Activated gamma-delta T cell (primary cell): Measurements from ENCODE around the gene SKOR1.

Experiments used
- DNase-seq: peaks from one replicate; lab custom pipeline; 2025; lab: John Stamatoyannopoulos, UW

The SKOR1 gene

DNA sequence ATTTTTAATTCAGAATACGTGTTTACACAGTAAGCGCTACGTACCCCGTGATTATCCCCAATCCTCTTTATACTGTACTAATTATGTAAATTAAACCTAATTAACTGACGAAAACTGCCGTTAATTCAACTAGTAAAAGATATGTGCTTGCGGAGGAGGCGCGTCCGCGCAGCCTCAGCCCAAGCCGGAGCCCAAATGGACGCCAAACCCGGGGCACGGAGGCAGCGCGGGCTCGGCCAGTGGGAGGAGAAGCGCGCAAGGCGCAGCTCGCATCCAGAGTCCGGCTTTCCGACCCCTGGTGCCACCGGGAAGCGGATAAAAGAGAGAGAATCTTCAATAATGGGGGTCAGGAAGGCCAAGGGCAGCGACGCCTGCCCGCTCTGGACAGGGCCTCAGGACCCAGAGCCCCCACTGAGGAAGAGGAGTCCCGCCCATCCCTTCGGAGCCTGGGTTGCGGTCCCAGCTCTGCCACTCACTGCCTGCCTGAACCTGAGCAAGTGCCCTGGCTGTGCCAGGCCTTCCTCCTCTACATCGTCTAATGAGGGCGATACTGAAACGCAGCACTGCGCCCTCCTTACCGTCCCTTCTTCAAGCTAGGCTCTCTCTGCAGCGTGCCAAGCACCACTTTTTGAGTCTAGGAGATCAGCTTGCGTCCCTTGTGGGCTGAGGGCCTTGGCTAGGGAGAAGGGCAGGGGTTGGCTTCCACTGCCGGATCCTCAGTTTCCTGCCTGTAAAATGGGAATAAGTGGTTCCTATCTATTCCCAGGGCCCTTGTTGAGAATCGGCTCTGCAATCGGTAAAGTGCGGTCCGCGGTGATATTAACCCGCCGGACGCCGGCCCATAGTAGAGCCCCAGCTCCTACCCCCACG lies 5.0 kb upstream of the SKOR1 start:
- no peak for DNase-seq

DNA sequence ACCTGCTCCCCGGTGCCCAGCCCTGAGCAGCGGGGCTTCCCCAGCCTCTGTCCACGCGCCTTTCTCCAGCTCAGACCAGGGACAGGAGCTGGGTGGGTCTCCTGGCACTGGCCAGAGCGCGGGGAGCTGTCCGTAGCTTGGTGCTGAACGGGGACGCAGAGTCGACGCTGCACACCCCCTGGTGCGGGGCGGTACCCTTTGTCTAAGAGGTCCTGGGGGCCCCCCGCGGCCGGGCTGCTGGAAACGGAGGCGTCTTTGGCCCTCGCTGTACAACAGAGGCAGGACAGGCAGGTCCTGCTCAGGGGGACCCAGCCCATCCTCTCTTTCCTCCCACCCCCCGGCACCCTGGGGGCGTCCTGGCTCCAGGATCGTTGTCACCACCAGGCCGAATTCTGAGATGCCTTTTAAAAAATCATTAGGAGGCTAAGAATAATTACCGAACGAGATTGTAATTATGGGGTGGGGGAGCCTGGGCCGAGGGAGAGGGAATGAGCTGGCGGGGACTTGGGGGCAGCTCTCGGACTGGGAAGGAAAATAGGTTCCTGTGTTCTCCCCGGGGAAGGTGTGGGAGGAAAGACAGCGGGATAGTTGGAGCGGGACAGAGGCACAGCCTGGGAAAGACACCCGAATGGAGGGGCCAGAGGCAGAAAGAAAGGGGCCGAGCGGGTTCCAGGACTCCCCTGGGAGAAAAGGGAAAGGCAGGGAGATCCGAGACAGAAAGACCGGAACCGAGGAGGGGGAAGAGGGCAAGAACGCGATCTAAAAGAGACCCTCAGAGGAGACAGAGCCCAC lies 4.1 kb upstream of the SKOR1 start:
- no peak for DNase-seq

GRCh38 chr15:67821784-67822440 lies 3.4 kb upstream of the SKOR1 start:
- no peak for DNase-seq

DNA sequence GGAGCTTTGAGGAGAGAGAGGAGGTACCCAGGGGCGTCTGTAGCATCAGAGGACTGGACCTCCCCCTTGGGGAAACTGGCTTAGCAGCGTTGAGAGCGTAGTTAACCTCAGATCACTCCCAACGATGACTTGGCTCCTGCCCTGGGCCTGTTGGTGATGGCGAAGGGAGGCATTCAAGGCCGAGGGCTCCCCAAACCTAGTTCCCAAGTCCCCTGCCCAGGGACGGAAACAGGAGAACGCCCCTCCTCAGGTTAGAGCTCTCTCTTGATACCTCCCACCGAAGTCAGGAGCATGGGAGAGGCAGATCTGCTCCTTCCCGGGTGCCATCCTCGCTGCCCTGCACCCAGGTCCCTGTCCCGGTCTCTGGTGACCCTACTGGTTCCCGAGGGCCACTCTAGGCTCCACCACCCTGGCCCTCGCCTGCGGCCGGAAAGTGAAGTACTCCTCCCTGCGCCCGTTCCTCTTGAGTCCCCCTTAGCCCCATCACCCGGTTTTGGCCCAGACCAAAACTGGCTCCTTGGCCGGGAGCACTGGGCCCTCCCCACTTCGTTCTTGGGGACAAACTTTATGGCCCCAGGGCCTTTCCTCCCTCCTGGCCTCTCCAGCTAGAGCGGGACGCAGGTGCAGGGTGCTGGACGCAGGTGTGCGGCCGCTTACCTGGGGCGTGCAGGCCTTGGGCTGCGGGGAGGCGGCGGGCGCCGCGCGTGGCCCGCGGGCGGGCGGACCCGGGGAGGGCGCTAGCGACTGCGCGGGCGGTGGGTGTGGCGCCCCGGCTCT lies 2.6 kb upstream of the SKOR1 start:
- no peak for DNase-seq

DNA sequence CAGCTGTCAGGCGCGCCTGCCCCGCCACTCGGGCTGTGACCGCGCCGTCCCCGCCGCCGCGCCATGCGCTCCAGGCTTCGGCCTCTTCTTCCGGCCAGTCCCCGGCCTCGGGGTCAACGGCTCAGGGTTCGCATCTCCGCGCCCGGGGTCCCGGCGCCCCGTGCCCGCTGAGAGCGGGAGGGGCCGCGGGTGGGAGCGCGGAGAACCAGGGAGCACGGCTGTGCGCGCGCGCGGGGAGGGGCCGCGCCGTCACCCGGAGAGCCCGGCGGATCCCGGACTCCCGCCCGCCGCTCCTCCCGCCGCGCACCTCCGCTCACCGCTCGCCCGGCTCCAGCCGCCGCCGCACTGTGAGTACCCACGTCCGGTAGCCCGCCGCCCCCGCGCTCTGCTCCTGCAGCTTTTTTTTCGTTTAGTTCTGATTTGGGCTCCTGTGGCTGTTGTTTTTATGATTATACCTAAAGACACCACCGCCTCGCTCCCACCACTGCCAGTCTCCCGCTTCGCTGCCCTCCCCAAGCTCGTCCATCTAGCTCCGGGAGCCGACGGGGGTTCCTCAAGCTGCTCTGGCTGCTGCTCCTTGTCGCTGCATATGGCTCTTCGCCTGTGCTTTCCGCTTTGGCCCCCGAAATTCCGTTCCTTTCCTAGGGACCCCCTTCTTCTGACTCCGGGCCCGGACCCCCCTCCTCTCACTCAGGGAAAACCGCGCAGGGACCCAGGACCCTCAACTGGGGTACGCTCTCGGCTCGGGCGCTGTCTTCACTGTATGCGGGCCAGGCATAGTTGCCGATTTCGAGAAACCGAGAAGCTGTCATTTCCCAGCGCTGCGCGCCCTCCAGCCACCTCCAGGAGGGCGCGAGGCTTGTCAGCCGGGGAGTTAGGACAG lies 1.8 kb upstream of the SKOR1 start:
- no peak for DNase-seq

DNA sequence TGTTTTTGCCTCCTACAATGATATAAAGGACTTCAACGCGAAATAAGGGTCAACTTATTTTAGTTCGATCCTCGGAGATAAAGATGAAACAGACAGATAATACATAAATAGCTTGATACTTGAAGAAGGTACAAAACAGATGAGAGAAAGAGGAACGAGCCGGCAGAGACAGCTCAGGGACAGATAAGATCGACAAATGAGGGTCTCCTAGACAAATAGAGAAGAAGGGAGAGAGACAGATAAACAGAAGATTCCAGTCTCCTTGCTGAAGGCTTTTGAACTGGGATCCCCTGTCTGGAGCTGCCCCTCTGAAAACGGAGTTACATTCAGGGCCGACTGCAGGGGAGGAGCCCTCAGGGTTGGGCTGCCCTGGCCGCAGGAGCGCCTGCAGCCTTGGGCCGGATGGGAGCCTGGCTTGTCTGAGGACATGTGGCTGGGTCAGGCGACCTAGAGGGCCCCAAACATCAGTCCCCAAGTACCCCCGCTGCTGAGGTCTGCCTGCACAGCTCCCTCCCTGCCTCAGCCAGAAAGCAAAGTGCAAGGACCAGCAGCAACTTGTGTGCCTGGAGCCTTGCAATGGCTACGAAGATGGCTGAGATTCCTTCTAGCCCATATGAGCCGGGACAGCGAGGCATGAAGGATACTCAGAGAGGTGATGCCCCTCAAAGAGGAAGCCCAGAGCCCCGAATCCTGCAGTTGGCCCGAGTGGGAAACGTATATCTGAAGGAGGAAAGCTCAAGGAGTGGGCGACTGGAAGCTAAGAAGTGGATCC lies 926 bp upstream of the SKOR1 start:
- DNase-seq, result no peak

- DNase-seq, result no peak
Observed at GRCh38 chr15:67825881-67826716, 790 bp downstream of the SKOR1 start.

GRCh38 chr15:67826717-67827561 lies 1.6 kb downstream of the SKOR1 start:
- no peak for DNase-seq

GRCh38 chr15:67827562-67828277 lies 2.4 kb downstream of the SKOR1 start:
- DNase-seq, result no peak

- no peak for DNase-seq
Observed at GRCh38 chr15:67828278-67828968, 3.1 kb downstream of the SKOR1 start.

- DNase-seq, result no peak
Observed at GRCh38 chr15:67828969-67829646, 3.8 kb downstream of the SKOR1 start.

DNA sequence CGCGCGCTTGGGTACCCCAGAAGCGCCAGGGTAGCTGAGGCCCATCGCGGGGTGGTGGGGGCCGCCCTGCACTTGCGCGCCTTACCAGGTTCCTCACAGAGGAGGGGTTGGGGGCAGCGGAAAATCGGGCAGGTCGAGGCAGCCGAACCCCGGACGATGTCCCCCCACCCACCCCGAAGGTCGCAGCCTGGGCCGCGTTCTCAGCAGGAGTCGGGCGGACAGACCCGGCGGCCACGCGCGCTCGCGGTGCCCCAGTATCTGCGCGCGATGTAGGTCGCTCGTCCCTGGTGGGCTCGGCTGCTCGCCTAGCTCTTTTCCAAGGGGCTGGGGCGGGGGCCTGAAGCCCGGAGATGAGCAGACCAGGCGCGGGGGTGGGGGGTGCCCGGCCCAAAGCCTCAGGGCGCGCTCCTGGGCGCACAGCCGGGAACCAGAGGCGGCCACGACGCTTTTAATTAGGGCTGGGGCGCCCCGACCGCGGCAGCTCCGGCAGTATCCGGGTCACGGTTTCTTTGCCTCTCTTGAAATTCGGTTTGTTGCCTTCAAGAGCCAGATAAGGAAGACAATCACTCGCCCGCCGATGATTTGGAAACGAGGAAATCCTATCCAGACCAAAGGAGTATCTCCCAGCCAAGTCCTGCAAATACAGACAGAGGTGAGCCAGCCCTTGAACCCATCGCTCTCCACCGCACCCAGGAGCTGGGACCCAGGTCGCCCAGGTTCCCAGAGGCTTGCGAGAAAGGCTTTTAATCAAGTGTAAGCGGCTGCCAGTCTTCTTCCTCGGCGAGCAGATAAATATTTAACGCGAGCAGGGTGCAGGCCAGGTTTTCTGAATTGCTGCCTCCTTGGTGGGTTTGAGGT lies 4.6 kb downstream of the SKOR1 start:
- DNase-seq, result no peak

- DNase-seq, result no peak
Observed at GRCh38 chr15:67831363-67831762, 6.1 kb downstream of the SKOR1 start.

- no peak for DNase-seq
Observed at GRCh38 chr15:67832031-67832551, 6.8 kb downstream of the SKOR1 start.
